K562 (cell line): ENCODE results near the gene TMEM19. TPM values are rescaled to one million over a fixed set of nuclear protein-coding genes. Genes with fewer than 3 reads are reported as not detected.

Experiments
- BCOR ChIP-seq: fragments of 450-650 bp; IDR thresholded peaks from 2 replicates; pipeline ENCODE4 v1.6.1; 2016
- CAMTA2 ChIP-seq: fragments of 250-450 bp; sonication (Bioruptor Pico); conservative IDR thresholded peaks from 2 replicates; pipeline ENCODE4 v1.5.1; 2022
- CBX3 ChIP-seq, 2 experiments: IDR thresholded peaks; 1 replicate in 1 of 2; 2 replicates in 1 of 2; pipeline ENCODE4 v1.6.1; 2012; ENCODE audit warnings: inconsistent platforms in 2 of 2, low read length in 2 of 2, borderline replicate concordance in 1 of 2, control low read depth in 1 of 2
- FOXJ3 ChIP-seq: sonication (generic); formaldehyde crosslinking; IDR thresholded peaks from 2 replicates; pipeline ENCODE4 v1.4.0; 2020; ENCODE audit warnings: mild to moderate bottlenecking, missing genetic modification reagents
- GATAD2B ChIP-seq: fragments of 450-650 bp; IDR thresholded peaks from 2 replicates; pipeline ENCODE4 v1.6.1; 2017; ENCODE audit warnings: mild to moderate bottlenecking, borderline replicate concordance
- JUND ChIP-seq, 2 experiments: IDR thresholded peaks; 2 replicates in 1 of 2; 3 replicates in 1 of 2; pipeline ENCODE4 v1.6.1; 2011; ENCODE audit warnings: borderline replicate concordance in 2 of 2, low read depth in 2 of 2, low read length in 2 of 2, improper control_type of control experiment in 1 of 2, missing biosample characterization in 1 of 2, missing genetic modification characterization in 1 of 2, missing genetic modification reagents in 1 of 2
- MTA2 ChIP-seq: fragments of 450-650 bp; IDR thresholded peaks from 2 replicates; pipeline ENCODE4 v1.6.1; 2016; ENCODE audit warnings: low read depth
- MYC ChIP-seq, 2 experiments: fragments of 250-450 bp in 1 of 2; sonication (Bioruptor Pico) in 1 of 2; IDR thresholded peaks; 2 replicates each; pipeline versions ENCODE4 v1.5.1 to v1.6.1; 2012 to 2021; ENCODE audit warnings: low read depth in 2 of 2, borderline replicate concordance in 1 of 2, improper control_type of control experiment in 1 of 2, low read length in 1 of 2, mild to moderate bottlenecking in 1 of 2, moderate library complexity in 1 of 2
- POLR2AphosphoS5 ChIP-seq: IDR thresholded peaks from 2 replicates; pipeline ENCODE4 v1.6.1; 2011; ENCODE audit warnings: mild to moderate bottlenecking, low read depth, low read length, moderate library complexity; ENCODE audit not compliant: control insufficient read depth, insufficient read depth
- PRMT5 ChIP-seq: sonication (generic); formaldehyde crosslinking; IDR thresholded peaks from 2 replicates; pipeline ENCODE4 v1.5.0; 2020; ENCODE audit warnings: missing genetic modification reagents
- RAD21 ChIP-seq, 2 experiments: fragments of 250-450 bp in 1 of 2; fragments of 450-650 bp in 1 of 2; sonication (Bioruptor Pico) in 1 of 2; formaldehyde crosslinking in 1 of 2; IDR thresholded peaks in 1 of 2; conservative IDR thresholded peaks in 1 of 2; 2 replicates each; pipeline versions ENCODE4 v1.4.0 to v1.8.0; 2020 to 2022; ENCODE audit warnings: mild to moderate bottlenecking in 2 of 2, moderate library complexity in 1 of 2
- RAD51 ChIP-seq: fragments of 450-650 bp; IDR thresholded peaks from 2 replicates; pipeline ENCODE4 v1.7.1; 2016; ENCODE audit warnings: low read depth, mild to moderate bottlenecking, borderline replicate concordance
- TBP ChIP-seq: optimal IDR thresholded peaks from 2 replicates; pipeline ENCODE3; 2011; ENCODE audit warnings: low read depth, low read length, improper control_type of control experiment
- ZKSCAN1 ChIP-seq: fragments of 150-350 bp; IDR thresholded peaks from 2 replicates; pipeline ENCODE4 v1.6.1; 2016; ENCODE audit warnings: low read depth, low read length
- polyA plus RNA-seq, 8 experiments: library from polyadenylated mRNA; depleted of rRNA in 4 of 8; stranded (reverse) in 5 of 8; unstranded in 3 of 8; fragments of >200 nt; fragmentation: Nextera tagmentation in 2 of 8; fragmentation: Illumina TruSeq in 1 of 8; extraction: Ambion mirVana in 2 of 8; extraction: Trizol in 1 of 8; gene quantifications; 2 replicates each; pipeline versions ENCODE4 v1.2.1 to v1.2.3, GENCODE V29; 2011 to 2014; ENCODE audit warnings: inconsistent platforms in 1 of 8, missing spikeins in 1 of 8
- total RNA-seq, 7 experiments: library from RNA; depleted of rRNA in 6 of 7; stranded (reverse); fragments of >200 nt in 6 of 7; fragmentation: Illumina TruSeq in 2 of 7; extraction: Trizol in 2 of 7; gene quantifications; 2 replicates each; pipeline versions ENCODE4 v1.2.1 to v1.2.3, GENCODE V29; 2011 to 2021; ENCODE audit warnings: low replicate concordance in 1 of 7
- TF ChIP-seq, protein P1 (sequence below), 2 experiments: fragments of 200-800 bp in 1 of 2; sonication (Bioruptor generic) in 1 of 2; sonication (generic) in 1 of 2; formaldehyde crosslinking in 1 of 2; IDR thresholded peaks in 1 of 2; conservative IDR thresholded peaks in 1 of 2; 2 replicates each; pipeline versions ENCODE4 v1.5.0 to v1.6.1; 2016 to 2020; ENCODE audit warnings: missing compliant biosample characterization in 1 of 2, missing genetic modification characterization in 1 of 2, missing genetic modification reagents in 1 of 2
- TF ChIP-seq, protein P2 (sequence below), 2 experiments: IDR thresholded peaks; 2 replicates each; pipeline ENCODE4 v1.6.1; 2011; ENCODE audit warnings: borderline replicate concordance in 1 of 2, control low read depth in 1 of 2, low read depth in 1 of 2, low read length in 1 of 2, mild to moderate bottlenecking in 1 of 2, mixed read lengths in 1 of 2, moderate library complexity in 1 of 2; ENCODE audit not compliant: insufficient read depth in 1 of 2, insufficient read length in 1 of 2, poor library complexity in 1 of 2, severe bottlenecking in 1 of 2; ENCODE audit errors: extremely low read depth in 1 of 2
- TF ChIP-seq, protein P3 (sequence below): sonication (generic); formaldehyde crosslinking; IDR thresholded peaks from 2 replicates; pipeline ENCODE4 v1.8.0; 2023; ENCODE audit warnings: mild to moderate bottlenecking, missing genetic modification reagents

Gene TMEM19
- total and polyA plus RNA-seq, 9 of the 15 experiments (the other 6 are each of a cell fraction or from before 2014, with no cell fraction given), result 8.2 to 24.2 (median 17.2) TPM

DNA sequence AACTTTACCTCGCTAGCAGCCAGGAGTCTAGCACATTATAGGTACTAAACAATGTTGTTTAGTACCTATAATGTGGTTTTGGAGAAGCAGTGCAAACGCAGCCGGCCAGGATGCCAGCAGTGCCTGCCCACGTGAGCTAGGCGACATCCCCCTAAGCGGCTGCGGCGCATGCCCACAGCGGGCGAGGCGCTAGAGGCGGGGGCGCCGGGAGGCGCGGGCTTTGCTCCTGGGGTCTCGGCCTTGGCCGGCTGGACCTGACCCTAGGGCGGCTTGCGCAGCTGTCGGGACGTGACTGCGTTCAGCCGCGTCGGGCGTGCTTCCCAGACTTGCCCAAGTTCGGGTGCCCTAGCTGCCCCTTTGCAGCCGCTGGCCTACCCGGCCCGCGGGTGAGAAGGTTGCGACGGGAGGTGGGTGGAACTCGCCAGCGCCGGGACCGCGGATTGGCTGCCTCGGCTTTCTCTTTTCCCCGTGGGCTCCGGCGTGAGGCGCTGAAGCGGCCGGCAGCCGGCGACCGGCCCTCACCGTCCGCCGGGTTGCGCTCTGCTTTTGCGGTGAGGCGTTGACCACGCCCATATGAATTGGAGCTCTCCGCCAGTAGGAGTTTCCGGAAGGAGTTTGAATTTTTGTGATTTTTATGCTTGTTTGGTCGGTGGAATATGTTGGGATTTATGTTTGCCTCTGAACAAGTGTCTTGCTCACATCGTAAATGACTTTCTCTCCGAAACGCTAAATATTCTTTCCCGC lies at the start of gene TMEM19 (continued):
- TF ChIP-seq, protein P1, sequence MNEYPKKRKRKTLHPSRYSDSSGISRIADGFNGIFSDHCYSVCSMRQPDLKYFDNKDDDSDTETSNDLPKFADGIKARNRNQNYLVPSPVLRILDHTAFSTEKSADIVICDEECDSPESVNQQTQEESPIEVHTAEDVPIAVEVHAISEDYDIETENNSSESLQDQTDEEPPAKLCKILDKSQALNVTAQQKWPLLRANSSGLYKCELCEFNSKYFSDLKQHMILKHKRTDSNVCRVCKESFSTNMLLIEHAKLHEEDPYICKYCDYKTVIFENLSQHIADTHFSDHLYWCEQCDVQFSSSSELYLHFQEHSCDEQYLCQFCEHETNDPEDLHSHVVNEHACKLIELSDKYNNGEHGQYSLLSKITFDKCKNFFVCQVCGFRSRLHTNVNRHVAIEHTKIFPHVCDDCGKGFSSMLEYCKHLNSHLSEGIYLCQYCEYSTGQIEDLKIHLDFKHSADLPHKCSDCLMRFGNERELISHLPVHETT (CRISPR knock-in tag; conservative IDR thresholded peaks at IDR 0.05 in 1 of 2, IDR thresholded peaks at IDR 0.05 in 1 of 2), result peak in 1 of 2 experiments; percentile 70; a peak in 2 of 4 replicates
- TF ChIP-seq, protein P2, sequence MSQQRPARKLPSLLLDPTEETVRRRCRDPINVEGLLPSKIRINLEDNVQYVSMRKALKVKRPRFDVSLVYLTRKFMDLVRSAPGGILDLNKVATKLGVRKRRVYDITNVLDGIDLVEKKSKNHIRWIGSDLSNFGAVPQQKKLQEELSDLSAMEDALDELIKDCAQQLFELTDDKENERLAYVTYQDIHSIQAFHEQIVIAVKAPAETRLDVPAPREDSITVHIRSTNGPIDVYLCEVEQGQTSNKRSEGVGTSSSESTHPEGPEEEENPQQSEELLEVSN (IDR thresholded peaks at IDR 0.05; ENCODE audit: borderline replicate concordance in 1 of 2, extremely low read depth in 1 of 2, insufficient read depth in 1 of 2, insufficient read length in 1 of 2, low read depth in 1 of 2, low read length in 1 of 2, poor library complexity in 1 of 2, severe bottlenecking in 1 of 2), result peak; percentile 91 to 92
- TF ChIP-seq JUND (IDR thresholded peaks at IDR 0.05; ENCODE audit: borderline replicate concordance, low read depth, low read length) (peak; percentile 56; the same call in 1 of the 2 replicates), JUND (tag; IDR thresholded peaks at IDR 0.05; ENCODE audit: borderline replicate concordance, low read depth, low read length) (no peak; the same call in 2 of the 3 replicates), GATAD2B (peak; percentile 55; the same call in 1 of the 2 replicates), POLR2AphosphoS5 (peak; percentile 67), TBP (peak; percentile 92), RAD21 (CRISPR knock-in tag; conservative IDR thresholded peaks at IDR 0.05 in 1 of 2, IDR thresholded peaks at IDR 0.05 in 1 of 2) (peak; percentile 38 to 52; a peak in 3 of 4 replicates), BCOR (no peak), MTA2 (no peak), MYC (IDR thresholded peaks at IDR 0.05; ENCODE audit: low read depth, low read length) (peak; percentile 72), MYC (CRISPR knock-in tag; IDR thresholded peaks at IDR 0.05; ENCODE audit: borderline replicate concordance, low read depth) (no peak; the same call in 1 of the 2 replicates), RAD51 (peak; percentile 73), ZKSCAN1 (peak; percentile 23; the same call in 1 of the 2 replicates), CBX3 (IDR thresholded peaks at IDR 0.05; ENCODE audit: borderline replicate concordance in 1 of 2, low read length in 2 of 2) (peak in 1 of 2 experiments; percentile 31; a peak in 1 of 3 replicates), PRMT5 (no peak), CAMTA2 (CRISPR knock-in tag) (0 out of 2 replicates have a peak, but pooled peaks have one; percentile 34), FOXJ3 (no peak)
- TF ChIP-seq, protein P3, sequence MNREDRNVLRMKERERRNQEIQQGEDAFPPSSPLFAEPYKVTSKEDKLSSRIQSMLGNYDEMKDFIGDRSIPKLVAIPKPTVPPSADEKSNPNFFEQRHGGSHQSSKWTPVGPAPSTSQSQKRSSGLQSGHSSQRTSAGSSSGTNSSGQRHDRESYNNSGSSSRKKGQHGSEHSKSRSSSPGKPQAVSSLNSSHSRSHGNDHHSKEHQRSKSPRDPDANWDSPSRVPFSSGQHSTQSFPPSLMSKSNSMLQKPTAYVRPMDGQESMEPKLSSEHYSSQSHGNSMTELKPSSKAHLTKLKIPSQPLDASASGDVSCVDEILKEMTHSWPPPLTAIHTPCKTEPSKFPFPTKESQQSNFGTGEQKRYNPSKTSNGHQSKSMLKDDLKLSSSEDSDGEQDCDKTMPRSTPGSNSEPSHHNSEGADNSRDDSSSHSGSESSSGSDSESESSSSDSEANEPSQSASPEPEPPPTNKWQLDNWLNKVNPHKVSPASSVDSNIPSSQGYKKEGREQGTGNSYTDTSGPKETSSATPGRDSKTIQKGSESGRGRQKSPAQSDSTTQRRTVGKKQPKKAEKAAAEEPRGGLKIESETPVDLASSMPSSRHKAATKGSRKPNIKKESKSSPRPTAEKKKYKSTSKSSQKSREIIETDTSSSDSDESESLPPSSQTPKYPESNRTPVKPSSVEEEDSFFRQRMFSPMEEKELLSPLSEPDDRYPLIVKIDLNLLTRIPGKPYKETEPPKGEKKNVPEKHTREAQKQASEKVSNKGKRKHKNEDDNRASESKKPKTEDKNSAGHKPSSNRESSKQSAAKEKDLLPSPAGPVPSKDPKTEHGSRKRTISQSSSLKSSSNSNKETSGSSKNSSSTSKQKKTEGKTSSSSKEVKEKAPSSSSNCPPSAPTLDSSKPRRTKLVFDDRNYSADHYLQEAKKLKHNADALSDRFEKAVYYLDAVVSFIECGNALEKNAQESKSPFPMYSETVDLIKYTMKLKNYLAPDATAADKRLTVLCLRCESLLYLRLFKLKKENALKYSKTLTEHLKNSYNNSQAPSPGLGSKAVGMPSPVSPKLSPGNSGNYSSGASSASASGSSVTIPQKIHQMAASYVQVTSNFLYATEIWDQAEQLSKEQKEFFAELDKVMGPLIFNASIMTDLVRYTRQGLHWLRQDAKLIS (CRISPR knock-in tag), result 0 out of 2 replicates have a peak, but pooled peaks have one; percentile 41
